Measurements from ENCODE around the gene GJD2. TPM values are rescaled to one million over a fixed set of nuclear protein-coding genes. Genes with fewer than 3 reads are reported as not detected.

Gene GJD2
- total and polyA plus RNA-seq, 2 experiments from 2014 or later, result not detected

- Histone ChIP-seq H3K9ac (no peak overlapping the region), H3K4me3 (no peak overlapping the region), H3K9me3 (ENCODE audit: low read depth) (no peaks in the 10 kb centered on the region), H3K9me2 (ENCODE audit: insufficient read depth) (no peaks in the 10 kb centered on the region), H3K4me1 (ENCODE audit: insufficient read depth) (peaks cover 13% of the 10 kb centered on the region; the same call in 1 of the 2 replicates), H4K20me1 (ENCODE audit: insufficient read depth) (no peaks in the 10 kb centered on the region), H3K79me2 (ENCODE audit: insufficient read depth) (no peaks in the 10 kb centered on the region), H2AFZ (no peak overlapping the region), H3K27me3 (replicated peaks; ENCODE audit: insufficient read depth) (no peaks in the 10 kb centered on the region), H3K27ac (no peak overlapping the region), H3K36me3 (ENCODE audit: low read depth) (no peaks in the 10 kb centered on the region), H3F3A (ENCODE audit: insufficient read depth) (no peaks in the 10 kb centered on the region), H3K4me2 (ENCODE audit: unreplicated experiment) (no peak overlapping the region)
- WGBS, 2 experiments (ENCODE audit: low coverage in 1 of 2, low lambda C conversion rate in 2 of 2, missing lambda C conversion rate in 2 of 2), result 73 to 82% methylated on average over 6 of the region's 6 CpGs
- in situ Hi-C loops (cut with MboI), result no loop called here
- no peak for DNase-seq
- TF ChIP-seq EZH2phosphoT487 (IDR thresholded peaks at IDR 0.05; ENCODE audit: insufficient read depth, low read depth), result no peak
- TF ChIP-seq EZH2 (IDR thresholded peaks at IDR 0.05; ENCODE audit: insufficient read depth, poor library complexity, severe bottlenecking), result no peak
These were observed 35.3 kb upstream of the GJD2 start for GRCh38 chr15:34790121-34790520.

- no peak overlapping the region for H3K4me2 ChIP-seq (ENCODE audit: unreplicated experiment)
- 67 to 80% methylated on average over 7 of the region's 7 CpGs for WGBS, 2 experiments (ENCODE audit: low coverage in 1 of 2, low lambda C conversion rate in 2 of 2, missing lambda C conversion rate in 2 of 2)
- H3K9me2 ChIP-seq (ENCODE audit: insufficient read depth), result no peaks in the 10 kb centered on the region
These were observed 34.5 kb upstream of the GJD2 start for GRCh38 chr15:34789326-34789725.

DNA sequence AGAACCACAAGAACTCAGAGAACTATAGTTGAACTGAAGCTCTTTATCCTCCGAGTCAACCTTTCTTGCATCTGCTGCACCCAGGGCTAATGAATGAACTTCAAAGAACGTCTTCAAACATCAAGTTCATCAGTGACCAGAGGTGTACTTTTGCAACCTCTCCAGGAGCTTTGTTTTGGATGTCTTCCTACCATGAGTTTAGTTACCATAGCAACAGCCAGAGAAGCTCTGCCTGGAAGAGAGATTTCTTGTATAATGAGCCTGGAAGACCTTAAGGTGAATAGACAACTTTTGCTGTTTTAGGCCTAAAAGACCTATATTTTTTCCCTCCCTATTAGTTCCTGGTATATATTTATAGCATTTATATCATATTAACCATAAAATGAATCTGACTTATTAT lies 31.4 kb upstream of the GJD2 start:
- in situ Hi-C loops (cut with MboI), result no loop called here
- no peaks in the 10 kb centered on the region for H3K27me3 ChIP-seq (replicated peaks; ENCODE audit: insufficient read depth)
- no peaks in the 10 kb centered on the region for H3K36me3 ChIP-seq (ENCODE audit: low read depth)
- no peak for DNase-seq
- H3K4me3 ChIP-seq, result no peak overlapping the region
- no peak overlapping the region for H2AFZ ChIP-seq
- no peak overlapping the region for H3K4me2 ChIP-seq (ENCODE audit: unreplicated experiment)
- H3K9me2 ChIP-seq (ENCODE audit: insufficient read depth), result no peaks in the 10 kb centered on the region
- H3K9me3 ChIP-seq (ENCODE audit: low read depth), result no peaks in the 10 kb centered on the region
- no peaks in the 10 kb centered on the region for H3F3A ChIP-seq (ENCODE audit: insufficient read depth)
- H3K4me1 ChIP-seq (ENCODE audit: insufficient read depth), result no peaks in the 10 kb centered on the region
- TF ChIP-seq EZH2phosphoT487 (IDR thresholded peaks at IDR 0.05; ENCODE audit: insufficient read depth, low read depth), result no peak
- no peak for TF ChIP-seq EZH2 (IDR thresholded peaks at IDR 0.05; ENCODE audit: insufficient read depth, poor library complexity, severe bottlenecking)
- WGBS, 2 experiments (ENCODE audit: low coverage in 1 of 2, low lambda C conversion rate in 2 of 2, missing lambda C conversion rate in 2 of 2), result 37 to 45% methylated on average over 2 of the region's 2 CpGs
- no peaks in the 10 kb centered on the region for H4K20me1 ChIP-seq (ENCODE audit: insufficient read depth)
- no peak overlapping the region for H3K9ac ChIP-seq
- H3K27ac ChIP-seq, result no peak overlapping the region
- no peaks in the 10 kb centered on the region for H3K79me2 ChIP-seq (ENCODE audit: insufficient read depth)

More at GRCh38 chr15:34789326-34789725, 34.5 kb upstream of the GJD2 start:
- Histone ChIP-seq H3K36me3 (ENCODE audit: low read depth) (no peaks in the 10 kb centered on the region), H3K79me2 (ENCODE audit: insufficient read depth) (no peaks in the 10 kb centered on the region), H2AFZ (no peak overlapping the region), H3K4me1 (ENCODE audit: insufficient read depth) (peaks cover 7% of the 10 kb centered on the region; the same call in 1 of the 2 replicates), H4K20me1 (ENCODE audit: insufficient read depth) (no peaks in the 10 kb centered on the region), H3K4me3 (no peak overlapping the region), H3K9ac (no peak overlapping the region), H3K9me3 (ENCODE audit: low read depth) (no peaks in the 10 kb centered on the region), H3F3A (ENCODE audit: insufficient read depth) (no peaks in the 10 kb centered on the region), H3K27me3 (replicated peaks; ENCODE audit: insufficient read depth) (no peaks in the 10 kb centered on the region), H3K27ac (no peak overlapping the region)
- DNase-seq, result no peak
- in situ Hi-C loops (cut with MboI), result no loop called here
- no peak for TF ChIP-seq EZH2 (IDR thresholded peaks at IDR 0.05; ENCODE audit: insufficient read depth, poor library complexity, severe bottlenecking)
- no peak for TF ChIP-seq EZH2phosphoT487 (IDR thresholded peaks at IDR 0.05; ENCODE audit: insufficient read depth, low read depth)

DNA sequence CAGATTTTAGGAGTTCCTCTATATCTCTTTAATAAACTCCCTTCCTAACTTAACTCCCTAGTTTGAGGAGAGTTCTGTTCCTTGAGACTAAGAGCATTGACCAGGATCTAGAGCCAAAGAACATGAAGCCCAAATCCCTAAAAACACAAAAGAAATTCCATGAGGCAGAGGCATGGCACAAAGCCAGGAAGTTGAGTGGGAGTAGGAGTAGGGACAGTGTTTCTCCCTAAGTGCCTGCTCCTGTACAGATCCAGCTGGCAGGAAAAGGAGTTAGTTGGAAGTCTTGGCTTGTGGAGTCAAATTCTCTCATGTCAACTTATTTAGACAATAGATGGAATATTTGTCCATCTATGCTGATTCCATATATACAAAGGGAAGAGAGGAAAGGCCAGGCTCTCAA lies 29.2 kb upstream of the GJD2 start:
- Histone ChIP-seq H3K9me3 (ENCODE audit: low read depth) (no peaks in the 10 kb centered on the region), H3K27me3 (replicated peaks; ENCODE audit: insufficient read depth) (no peaks in the 10 kb centered on the region), H3K36me3 (ENCODE audit: low read depth) (no peaks in the 10 kb centered on the region), H3K9me2 (ENCODE audit: insufficient read depth) (no peaks in the 10 kb centered on the region), H3K4me3 (no peak overlapping the region), H2AFZ (no peak overlapping the region), H3K4me2 (ENCODE audit: unreplicated experiment) (no peak overlapping the region), H3F3A (ENCODE audit: insufficient read depth) (no peaks in the 10 kb centered on the region), H3K79me2 (ENCODE audit: insufficient read depth) (no peaks in the 10 kb centered on the region), H3K9ac (no peak overlapping the region), H4K20me1 (ENCODE audit: insufficient read depth) (no peaks in the 10 kb centered on the region), H3K4me1 (ENCODE audit: insufficient read depth) (no peaks in the 10 kb centered on the region), H3K27ac (no peak overlapping the region)
- in situ Hi-C loops (cut with MboI), result no loop called here
- no peak for TF ChIP-seq EZH2 (IDR thresholded peaks at IDR 0.05; ENCODE audit: insufficient read depth, poor library complexity, severe bottlenecking)
- no peak for TF ChIP-seq EZH2phosphoT487 (IDR thresholded peaks at IDR 0.05; ENCODE audit: insufficient read depth, low read depth)
- no peak for DNase-seq

GRCh38 chr15:34783431-34783830 lies 28.6 kb upstream of the GJD2 start:
- H3K27me3 ChIP-seq (replicated peaks; ENCODE audit: insufficient read depth), result no peaks in the 10 kb centered on the region
- 80 to 83% methylated on average over 2 of the region's 2 CpGs for WGBS, 2 experiments (ENCODE audit: low coverage in 1 of 2, low lambda C conversion rate in 2 of 2, missing lambda C conversion rate in 2 of 2)
- no peaks in the 10 kb centered on the region for H3F3A ChIP-seq (ENCODE audit: insufficient read depth)
- H3K79me2 ChIP-seq (ENCODE audit: insufficient read depth), result no peaks in the 10 kb centered on the region
- H3K4me1 ChIP-seq (ENCODE audit: insufficient read depth), result no peaks in the 10 kb centered on the region
- H4K20me1 ChIP-seq (ENCODE audit: insufficient read depth), result no peaks in the 10 kb centered on the region
- in situ Hi-C loops (cut with MboI), result no loop called here
- no peak overlapping the region for H2AFZ ChIP-seq
- no peak overlapping the region for H3K4me2 ChIP-seq (ENCODE audit: unreplicated experiment)
- H3K4me3 ChIP-seq, result no peak overlapping the region
- no peak overlapping the region for H3K27ac ChIP-seq
- no peak for DNase-seq
- H3K9me2 ChIP-seq (ENCODE audit: insufficient read depth), result no peaks in the 10 kb centered on the region
- no peaks in the 10 kb centered on the region for H3K36me3 ChIP-seq (ENCODE audit: low read depth)
- H3K9ac ChIP-seq, result no peak overlapping the region
- TF ChIP-seq EZH2 (IDR thresholded peaks at IDR 0.05; ENCODE audit: insufficient read depth, poor library complexity, severe bottlenecking), result no peak
- TF ChIP-seq EZH2phosphoT487 (IDR thresholded peaks at IDR 0.05; ENCODE audit: insufficient read depth, low read depth), result no peak
- no peaks in the 10 kb centered on the region for H3K9me3 ChIP-seq (ENCODE audit: low read depth)

Measured in GM23248 (cell line).